Ureter (tissue), 1 donor: ENCODE measurements around the gene COL16A1. TPM values are rescaled to one million over a fixed set of nuclear protein-coding genes. Genes with fewer than 3 reads are reported as not detected.

ENCODE experiments used
- DNase-seq: peaks from one replicate; pipeline ENCODE4 v3.0.0-alpha.2; 2020; ENCODE audit warnings: low spot score
- total RNA-seq: library from RNA; stranded (reverse); gene quantifications from one replicate; pipeline ENCODE4 v1.2.4, GENCODE V29; 2023
- donor health status: DM: yes; HTN: yes; CAD: no.

Gene COL16A1
- total RNA-seq, 1 donor from 2014 or later, result 110 TPM

GRCh38 chr1:31648641-31649357 lies 55.0 kb downstream of the COL16A1 start:
- DNase-seq, result no peak

GRCh38 chr1:31648190-31648589 lies 55.6 kb downstream of the COL16A1 start:
- DNase-seq, result no peak

GRCh38 chr1:31647106-31647505 lies 56.7 kb downstream of the COL16A1 start:
- no peak for DNase-seq

GRCh38 chr1:31646259-31646960 lies 57.4 kb downstream of the COL16A1 start:
- no peak for DNase-seq

- DNase-seq, result no peak
Measured at GRCh38 chr1:31645274-31645568, 58.6 kb downstream of the COL16A1 start.

- peak; percentile 99 for DNase-seq
Measured at GRCh38 chr1:31644560-31645273, 59.1 kb downstream of the COL16A1 start, which contains the start of gene PEF1. PEF1 (minus strand) TSS chr1:31644876; CDS start chr1:31644864, 12 bp downstream.

- DNase-seq, result no peak
Measured at GRCh38 chr1:31643976-31644559, 59.7 kb downstream of the COL16A1 start.

GRCh38 chr1:31642897-31643296 lies 60.9 kb downstream of the COL16A1 start:
- DNase-seq, result no peak

GRCh38 chr1:31642366-31642765 lies 61.5 kb downstream of the COL16A1 start:
- no peak for DNase-seq

- no peak for DNase-seq
Measured at GRCh38 chr1:31640964-31641363, 62.9 kb downstream of the COL16A1 start.

GRCh38 chr1:31640179-31640578 lies 63.6 kb downstream of the COL16A1 start:
- DNase-seq, result no peak

- DNase-seq, result no peak
Measured at GRCh38 chr1:31639543-31639942, 64.3 kb downstream of the COL16A1 start.

GRCh38 chr1:31637915-31638673 lies 65.7 kb downstream of the COL16A1 start:
- no peak for DNase-seq

GRCh38 chr1:31633117-31633516 lies 70.7 kb downstream of the COL16A1 start:
- DNase-seq, result no peak

GRCh38 chr1:31632649-31633048 lies 71.2 kb downstream of the COL16A1 start:
- DNase-seq, result no peak

- DNase-seq, result no peak
Measured at GRCh38 chr1:31628931-31629556, 74.8 kb downstream of the COL16A1 start.

- DNase-seq, result no peak
Measured at GRCh38 chr1:31627930-31628559, 75.8 kb downstream of the COL16A1 start.

- DNase-seq, result no peak
Measured at GRCh38 chr1:31627301-31627929, 76.4 kb downstream of the COL16A1 start.

GRCh38 chr1:31626223-31627207 lies 77.3 kb downstream of the COL16A1 start:
- DNase-seq, result no peak
